Stomach smooth muscle (tissue), 2 donors: ENCODE measurements around the gene PFKFB3.
"Not testable (repeated sequence)": the region's sequence is repeated elsewhere in the genome, so short reads cannot be mapped to it uniquely, and the experiment has no call there.

Source experiments
- H3K27ac ChIP-seq: one replicate; pipeline ENCODE4 v1.7.0; 2013; ENCODE audit warnings: mild to moderate bottlenecking, low read length, inconsistent platforms
- H3K27me3 ChIP-seq, 2 donors: one replicate each; pipeline ENCODE4 v1.7.0; 2013; ENCODE audit warnings: low read length in 2 of 2; ENCODE audit not compliant: insufficient read depth in 2 of 2, control insufficient read depth in 1 of 2
- H3K36me3 ChIP-seq, 2 donors: one replicate each; pipeline ENCODE4 v1.7.0; 2013; ENCODE audit warnings: low read length in 2 of 2; ENCODE audit not compliant: control insufficient read depth in 2 of 2, insufficient read depth in 2 of 2
- H3K4me1 ChIP-seq: one replicate; pipeline ENCODE4 v1.7.0; 2013; ENCODE audit warnings: low read length; ENCODE audit not compliant: control insufficient read depth, insufficient read depth
- H3K4me3 ChIP-seq, 2 donors: one replicate each; pipeline ENCODE4 v1.7.0; 2013; ENCODE audit warnings: low read length in 2 of 2
- H3K9ac ChIP-seq, 2 donors: one replicate each; pipeline ENCODE4 v1.7.0; 2013; ENCODE audit warnings: low read length in 2 of 2, mild to moderate bottlenecking in 1 of 2
- H3K9me3 ChIP-seq, 2 donors: one replicate each; pipeline ENCODE4 v1.7.0; 2013; ENCODE audit warnings: low read length in 2 of 2; ENCODE audit not compliant: control insufficient read depth in 2 of 2
- donor health status: healthy.
- donor health status: Pancreatic carcinoma.

PFKFB3 gene

DNA sequence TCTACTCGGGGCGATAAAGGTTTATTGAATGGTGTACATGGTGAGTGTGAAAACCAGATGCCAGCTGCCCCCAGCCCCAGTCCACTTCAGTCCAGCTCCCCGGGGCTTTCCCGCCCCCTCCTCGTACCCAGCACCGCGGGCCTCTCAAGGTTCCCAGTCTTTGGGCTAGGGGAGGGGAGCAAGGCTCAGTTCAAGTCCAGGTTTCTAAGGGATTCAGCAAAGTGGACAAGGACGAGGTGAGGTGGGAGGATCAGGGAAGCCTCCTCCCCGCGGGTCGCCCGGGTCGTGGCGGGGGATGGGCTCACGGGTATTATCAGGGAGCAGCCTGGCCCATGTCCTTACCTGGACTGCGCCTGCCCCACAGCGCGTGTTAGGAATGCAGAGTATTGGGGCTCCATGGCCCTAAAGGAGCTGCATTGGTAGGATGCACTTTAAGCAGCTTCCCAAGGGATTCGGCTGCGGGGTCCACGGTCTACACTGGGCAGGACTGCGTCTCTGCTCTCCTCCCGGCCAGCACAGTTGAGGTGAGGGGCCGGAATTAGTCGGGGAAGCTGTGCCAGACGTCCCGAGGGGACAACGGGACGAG, 541 bp upstream of the PFKFB3 start:
- Histone ChIP-seq H3K4me1 (peaks cover 33% of the 10 kb centered on the region), H3K9me3 (no peaks in the 10 kb centered on the region), H3K4me3 (peak overlapping the region; percentile 81 to 85), H3K9ac (peak overlapping the region; percentile 63 to 73), H3K27me3 (no peaks in the 10 kb centered on the region), H3K27ac (peak overlapping the region; percentile 24), H3K36me3 (no peaks in the 10 kb centered on the region)

DNA sequence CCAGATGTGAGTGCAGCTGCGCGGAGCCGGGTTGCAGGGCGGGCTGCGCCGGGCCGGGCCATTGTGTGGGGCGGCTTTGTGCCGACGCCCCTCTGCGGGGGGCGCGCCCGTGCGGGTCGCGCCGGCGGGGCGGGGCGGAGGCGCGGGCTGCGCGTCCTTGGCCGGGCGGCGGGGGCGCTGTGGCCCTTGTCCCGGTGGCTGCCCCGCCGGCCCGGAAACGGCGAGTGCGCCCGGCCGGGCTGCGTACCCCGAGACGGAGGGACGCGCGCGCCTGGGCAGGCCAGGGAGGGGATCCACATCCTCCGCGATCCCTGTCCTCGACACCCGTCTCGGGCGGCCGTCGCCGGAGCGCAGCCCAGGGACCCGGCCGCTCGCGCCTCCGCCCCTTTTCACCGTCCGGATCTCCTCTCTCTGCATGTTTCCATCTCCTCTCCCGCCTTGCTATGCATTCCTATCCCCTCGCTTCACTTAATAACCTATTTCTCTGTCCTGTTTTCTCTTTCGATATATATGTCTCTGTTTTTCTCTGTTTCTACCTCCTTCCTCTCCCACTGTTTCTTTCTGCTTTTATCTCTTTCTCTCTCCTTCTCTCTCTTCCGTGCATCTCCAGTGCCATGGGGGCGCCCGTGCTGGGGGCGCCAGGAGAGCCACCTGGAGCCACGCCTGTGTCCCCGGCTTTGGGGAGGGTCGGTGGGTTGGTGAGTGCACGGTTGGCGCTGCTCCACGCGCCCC, 765 bp downstream of the PFKFB3 start:
- Histone ChIP-seq H3K9ac (peak overlapping the region; percentile 62 to 89), H3K27me3 (no peaks in the 10 kb centered on the region), H3K36me3 (no peaks in the 10 kb centered on the region), H3K27ac (peak overlapping the region; percentile 80), H3K9me3 (no peaks in the 10 kb centered on the region), H3K4me1 (peaks cover 33% of the 10 kb centered on the region), H3K4me3 (peak overlapping the region; percentile 84 to 85)

DNA sequence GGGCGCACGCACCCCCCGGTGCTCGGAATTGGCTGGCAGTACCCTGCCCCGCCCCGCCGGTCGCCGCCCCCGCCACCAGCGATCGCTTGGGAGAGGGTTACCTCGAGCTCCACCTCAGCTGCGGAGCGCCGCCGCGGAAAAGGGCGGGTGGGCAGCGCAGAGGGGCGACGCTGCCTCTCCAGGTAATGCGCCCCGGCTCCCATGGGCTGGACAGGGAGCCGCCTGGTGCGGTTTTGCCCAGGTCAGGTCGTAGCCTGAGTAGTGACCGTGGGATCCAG, 1.3 kb downstream of the PFKFB3 start:
- no peaks in the 10 kb centered on the region for H3K27me3 ChIP-seq
- H3K9ac ChIP-seq: peak overlapping the region in 1 of 2 donors; percentile 89
- peak overlapping the region; percentile 84 to 85 for H3K4me3 ChIP-seq
- peaks cover 33% of the 10 kb centered on the region for H3K4me1 ChIP-seq
- no peaks in the 10 kb centered on the region for H3K9me3 ChIP-seq
- H3K27ac ChIP-seq: peak overlapping the region; percentile 18
- no peaks in the 10 kb centered on the region for H3K36me3 ChIP-seq

DNA sequence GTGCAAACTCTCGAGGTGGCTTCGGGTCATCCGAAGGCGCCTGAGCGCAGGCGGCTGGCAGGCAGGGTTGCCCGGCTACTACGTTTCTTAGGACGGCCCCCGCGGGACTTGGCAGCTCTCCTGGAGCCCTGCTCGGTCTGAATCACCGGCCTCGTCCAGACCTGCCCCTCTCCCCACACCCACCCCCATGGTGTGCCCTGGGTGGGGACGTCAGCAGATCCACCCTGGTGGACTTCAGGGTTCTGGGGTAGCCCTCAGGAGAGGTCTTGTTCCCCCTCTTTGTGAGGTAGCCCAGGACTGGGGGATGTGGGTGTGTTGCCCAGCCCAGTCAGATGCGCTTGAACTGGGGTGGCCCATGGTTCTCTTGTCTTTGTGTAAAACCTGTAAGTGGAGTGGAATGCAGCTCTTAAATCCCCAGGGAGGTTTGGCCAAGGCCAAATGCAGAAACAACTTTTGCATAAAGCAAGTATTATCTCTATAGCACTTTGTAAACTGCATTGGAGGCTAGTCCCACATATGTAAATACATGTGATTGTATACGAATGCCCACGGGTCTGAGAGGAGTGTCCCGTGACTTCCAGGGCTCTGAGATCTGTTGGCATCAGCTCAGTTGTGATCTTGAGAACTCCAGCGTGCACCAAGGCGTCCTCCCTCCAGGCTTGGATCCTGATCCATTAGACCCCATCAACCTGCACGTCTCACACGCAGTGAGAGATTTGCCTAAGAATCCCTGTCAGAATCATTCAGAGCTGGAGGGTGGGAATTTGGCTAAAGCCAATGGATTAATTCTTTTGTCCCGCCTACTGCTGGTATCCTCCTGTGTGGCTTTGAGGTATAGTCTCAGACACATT, 1.8 kb downstream of the PFKFB3 start:
- Histone ChIP-seq H3K27ac (peak overlapping the region; percentile 18), H3K4me1 (peaks cover 33% of the 10 kb centered on the region), H3K36me3 (no peaks in the 10 kb centered on the region), H3K4me3 (peak overlapping the region; percentile 84 to 85), H3K9me3 (no peaks in the 10 kb centered on the region), H3K27me3 (no peaks in the 10 kb centered on the region), H3K9ac (peak overlapping the region in 1 of 2 donors; percentile 89)

DNA sequence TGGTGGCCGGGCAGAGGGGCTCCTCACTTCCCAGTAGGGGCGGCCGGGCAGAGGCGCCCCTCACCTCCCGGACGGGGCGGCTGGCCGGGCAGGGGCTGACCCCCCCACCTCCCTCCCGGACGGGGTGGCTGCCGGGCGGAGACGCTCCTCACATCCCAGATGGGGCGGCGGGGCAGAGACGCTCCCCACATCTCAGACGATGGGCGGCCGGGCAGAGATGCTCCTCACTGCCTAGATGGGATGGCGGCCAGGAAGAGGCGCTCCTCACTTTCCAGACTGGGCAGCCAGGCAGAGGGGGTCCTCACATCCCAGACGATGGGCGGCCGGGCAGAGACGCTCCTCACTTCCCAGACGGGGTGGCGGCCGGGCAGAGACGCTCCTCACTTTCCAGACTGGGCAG, 3.8 kb downstream of the PFKFB3 start:
- H3K9ac ChIP-seq, H3K27me3 ChIP-seq, H3K27ac ChIP-seq, H3K9me3 ChIP-seq, H3K4me3 ChIP-seq, H3K36me3 ChIP-seq: not testable (repeated sequence)
- peaks cover 34% of the 10 kb centered on the region for H3K4me1 ChIP-seq

DNA sequence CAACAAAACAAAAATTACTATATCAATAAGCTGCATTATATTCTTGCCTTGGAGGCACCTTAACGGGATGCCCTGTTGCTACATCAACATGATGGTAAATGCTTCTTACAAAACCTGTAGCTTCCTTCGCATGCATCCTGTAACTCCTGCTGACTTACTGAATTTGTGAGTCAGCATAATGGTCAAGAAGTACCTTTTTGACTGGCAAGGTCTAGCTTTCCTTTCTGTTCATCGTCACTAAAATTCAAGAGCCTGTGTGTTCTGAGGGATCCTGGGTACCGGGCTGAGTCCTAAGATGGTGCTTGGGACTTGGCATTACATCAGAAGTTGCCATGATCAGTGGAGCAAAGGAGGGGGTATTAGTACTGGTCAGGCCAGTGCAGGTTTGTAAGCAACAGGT, 4.9 kb downstream of the PFKFB3 start:
- no peak overlapping the region for H3K27ac ChIP-seq
- H3K4me1 ChIP-seq: peaks cover 34% of the 10 kb centered on the region
- no peak overlapping the region for H3K9ac ChIP-seq
- H3K36me3 ChIP-seq: no peaks in the 10 kb centered on the region
- no peak overlapping the region for H3K4me3 ChIP-seq
- H3K9me3 ChIP-seq: no peaks in the 10 kb centered on the region
- H3K27me3 ChIP-seq: no peaks in the 10 kb centered on the region

DNA sequence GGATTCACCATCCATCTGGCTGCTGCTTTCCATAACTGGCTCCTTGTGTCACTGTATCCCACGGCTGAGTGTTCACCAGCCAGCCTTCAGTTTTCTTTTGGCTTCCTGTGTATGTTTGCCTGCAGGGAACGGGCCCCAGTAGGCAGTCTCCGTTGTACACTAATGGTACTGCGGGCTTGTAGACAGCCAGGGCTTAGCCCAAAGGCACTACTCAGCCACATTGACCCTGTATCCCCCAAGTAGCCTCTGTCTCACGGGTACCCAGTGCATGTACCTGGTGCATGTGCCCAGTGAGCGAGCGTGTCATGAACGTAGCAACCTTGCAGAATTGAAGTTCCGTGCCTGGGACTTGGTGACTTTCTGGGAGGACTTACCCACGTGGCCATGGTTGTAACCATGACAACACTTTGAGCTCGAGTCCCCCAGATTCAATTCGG, 6.1 kb downstream of the PFKFB3 start:
- Histone ChIP-seq H3K4me3 (no peak overlapping the region), H3K9ac (no peak overlapping the region), H3K4me1 (peaks cover 29% of the 10 kb centered on the region), H3K27ac (no peak overlapping the region), H3K27me3 (no peaks in the 10 kb centered on the region), H3K36me3 (peaks cover under 1 to 3% of the 10 kb centered on the region in 2 donors), H3K9me3 (no peaks in the 10 kb centered on the region)

DNA sequence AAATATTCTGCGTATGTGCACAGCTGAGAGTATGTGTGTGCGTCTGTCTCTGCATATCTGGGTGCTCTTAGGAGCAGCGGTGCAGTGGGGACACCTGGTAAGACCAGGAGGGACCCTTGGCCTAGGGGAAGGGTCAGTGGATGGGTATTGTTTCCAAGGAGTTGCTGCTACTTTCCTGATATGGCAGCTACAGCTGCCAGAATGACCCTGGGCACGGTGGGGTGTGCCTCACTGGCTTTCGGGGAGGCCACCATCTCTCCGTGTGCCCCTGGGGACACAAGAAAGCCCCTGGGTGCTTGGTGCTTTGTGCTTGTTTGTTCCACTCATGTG, 8.6 kb downstream of the PFKFB3 start:
- peaks cover 16 to 23% of the 10 kb centered on the region in 2 donors for H3K36me3 ChIP-seq
- no peak overlapping the region for H3K4me3 ChIP-seq
- H3K4me1 ChIP-seq: peaks cover 17% of the 10 kb centered on the region
- H3K27me3 ChIP-seq: no peaks in the 10 kb centered on the region
- H3K9me3 ChIP-seq: no peaks in the 10 kb centered on the region
- H3K9ac ChIP-seq: peak overlapping the region; percentile 29 to 44
- peak overlapping the region; percentile 82 for H3K27ac ChIP-seq

DNA sequence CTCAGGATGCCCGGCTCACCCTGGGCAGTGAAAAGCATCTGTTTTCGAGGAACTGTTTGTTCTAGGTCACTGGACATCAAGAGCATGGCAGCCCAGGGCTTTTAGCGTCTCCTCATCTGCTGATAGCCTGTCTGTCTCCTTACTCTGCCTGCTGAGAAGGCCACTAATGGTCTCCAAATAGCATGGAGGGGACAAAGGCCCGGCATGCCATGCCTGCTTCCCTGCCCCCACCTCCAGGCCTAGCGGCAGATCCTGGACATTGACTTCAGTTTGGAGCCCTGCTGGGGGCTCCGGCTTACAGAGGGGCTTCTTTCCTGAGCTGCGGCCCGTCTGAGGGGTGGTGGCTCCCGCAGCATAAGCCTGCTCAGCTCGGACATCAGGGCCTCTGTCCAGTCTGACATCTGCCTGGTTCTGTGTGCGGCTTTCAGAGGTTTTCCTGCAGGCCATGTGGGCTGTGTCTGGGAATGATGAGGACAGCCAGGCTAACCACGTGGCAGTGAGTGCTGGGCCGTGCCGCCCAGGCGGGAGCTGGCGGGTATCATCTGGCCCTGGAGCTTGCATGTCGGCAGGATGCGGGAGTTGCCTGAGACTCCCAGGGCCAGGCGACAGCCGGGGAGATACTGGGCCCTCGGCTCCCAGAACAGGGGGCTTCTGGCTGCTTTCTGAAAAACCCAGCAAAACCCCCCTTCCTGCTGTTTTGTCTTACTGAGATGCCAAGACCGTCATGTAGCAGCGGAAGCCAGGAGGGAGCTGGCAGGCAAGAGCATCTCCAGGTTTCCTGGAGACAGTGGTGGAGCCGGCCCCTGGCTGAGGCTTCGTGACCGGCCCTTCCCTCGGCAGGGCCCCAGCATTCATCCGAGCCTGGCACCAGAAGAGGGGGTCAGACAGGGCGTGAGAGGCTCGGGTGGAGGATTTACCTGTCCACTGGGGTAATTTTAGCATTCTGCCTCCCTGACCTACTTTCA, 9.2 kb downstream of the PFKFB3 start:
- Histone ChIP-seq H3K27me3 (no peaks in the 10 kb centered on the region), H3K9ac (peak overlapping the region; percentile 29 to 44), H3K9me3 (no peaks in the 10 kb centered on the region), H3K27ac (peak overlapping the region; percentile 82), H3K4me1 (peaks cover 17% of the 10 kb centered on the region), H3K4me3 (peak overlapping the region; percentile 42 to 52), H3K36me3 (peaks cover 20 to 29% of the 10 kb centered on the region in 2 donors)

DNA sequence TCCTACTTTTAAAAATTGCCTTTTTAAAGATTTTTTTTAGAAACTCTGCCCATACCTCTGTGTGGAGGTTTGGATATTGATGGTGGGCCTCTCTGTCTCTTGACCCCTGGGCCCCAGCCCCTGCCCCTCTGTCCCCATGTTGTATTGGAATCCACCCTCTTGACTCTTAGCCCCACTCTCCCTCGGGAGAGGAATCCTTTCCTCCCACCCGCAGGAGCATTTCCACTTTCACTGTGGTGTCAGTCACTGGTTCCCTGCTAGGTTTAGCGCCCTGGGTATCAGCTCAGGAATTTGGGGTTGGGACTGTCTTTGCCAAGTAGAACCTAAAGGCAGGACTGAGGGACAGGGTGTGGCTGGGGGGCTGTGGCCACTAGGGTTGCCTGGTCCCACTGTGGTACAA, 10.1 kb downstream of the PFKFB3 start:
- Histone ChIP-seq H3K4me1 (peaks cover 17% of the 10 kb centered on the region), H3K4me3 (no peak overlapping the region), H3K27ac (peak overlapping the region; percentile 82), H3K9ac (peak overlapping the region in 1 of 2 donors; percentile 21), H3K27me3 (no peaks in the 10 kb centered on the region), H3K36me3 (peaks cover 26 to 37% of the 10 kb centered on the region in 2 donors), H3K9me3 (no peaks in the 10 kb centered on the region)
